Fibroblast of peridontal ligament (primary cell): ENCODE measurements around the gene ADGRD1.

Experiments
- DNase-seq: peaks from one replicate; pipeline ENCODE4 v3.0.0-alpha.2; 2010; ENCODE audit errors: extremely low read depth

Gene ADGRD1

DNA sequence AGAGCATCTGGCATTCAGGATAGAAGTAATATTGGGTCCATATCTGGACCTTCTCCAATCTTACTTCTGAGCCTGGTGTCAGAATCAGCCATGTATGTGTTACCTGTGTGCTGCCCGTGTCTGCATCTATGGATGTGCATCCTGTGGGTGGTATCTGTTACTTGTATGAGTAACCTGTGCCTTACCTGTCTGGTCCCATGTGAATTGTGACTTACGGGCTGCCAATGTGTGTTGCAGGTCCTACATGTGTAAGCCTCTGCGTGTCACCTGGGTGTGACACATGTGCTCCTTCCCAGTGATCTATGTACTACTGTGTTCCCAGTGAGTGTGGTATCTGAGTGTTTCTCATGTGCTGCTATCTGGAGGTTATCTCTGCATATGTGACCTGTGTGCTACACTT is 208.4 kb downstream of the ADGRD1 start:
- DNase-seq, result no peak

DNA sequence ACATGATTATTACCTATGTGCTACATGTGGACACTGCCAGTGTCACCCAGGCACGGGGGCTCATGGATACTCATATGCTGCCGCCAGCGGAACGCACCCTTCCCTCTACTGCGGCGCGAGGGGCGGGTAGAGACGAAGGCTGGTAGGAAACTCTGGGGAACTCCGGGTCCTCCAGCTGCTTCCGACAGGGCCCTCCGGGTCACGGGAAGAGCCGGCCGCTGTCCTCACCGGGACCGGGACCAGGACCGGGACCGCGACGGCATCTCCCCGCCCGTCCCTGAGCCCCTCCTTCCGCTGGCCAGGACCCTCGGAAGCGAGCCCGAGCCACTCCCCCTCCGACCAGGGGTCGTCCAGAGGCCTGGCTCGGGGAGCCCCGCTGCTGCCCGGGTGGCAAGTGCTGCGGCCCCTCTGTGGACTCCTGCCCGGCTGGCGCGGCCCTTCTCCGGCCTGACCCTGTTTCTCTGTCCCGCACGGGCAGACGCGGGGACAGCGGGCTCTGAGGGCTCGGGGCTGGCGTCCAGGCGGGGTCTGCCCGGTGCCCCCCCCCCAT is 209.6 kb downstream of the ADGRD1 start:
- no peak for DNase-seq

DNA sequence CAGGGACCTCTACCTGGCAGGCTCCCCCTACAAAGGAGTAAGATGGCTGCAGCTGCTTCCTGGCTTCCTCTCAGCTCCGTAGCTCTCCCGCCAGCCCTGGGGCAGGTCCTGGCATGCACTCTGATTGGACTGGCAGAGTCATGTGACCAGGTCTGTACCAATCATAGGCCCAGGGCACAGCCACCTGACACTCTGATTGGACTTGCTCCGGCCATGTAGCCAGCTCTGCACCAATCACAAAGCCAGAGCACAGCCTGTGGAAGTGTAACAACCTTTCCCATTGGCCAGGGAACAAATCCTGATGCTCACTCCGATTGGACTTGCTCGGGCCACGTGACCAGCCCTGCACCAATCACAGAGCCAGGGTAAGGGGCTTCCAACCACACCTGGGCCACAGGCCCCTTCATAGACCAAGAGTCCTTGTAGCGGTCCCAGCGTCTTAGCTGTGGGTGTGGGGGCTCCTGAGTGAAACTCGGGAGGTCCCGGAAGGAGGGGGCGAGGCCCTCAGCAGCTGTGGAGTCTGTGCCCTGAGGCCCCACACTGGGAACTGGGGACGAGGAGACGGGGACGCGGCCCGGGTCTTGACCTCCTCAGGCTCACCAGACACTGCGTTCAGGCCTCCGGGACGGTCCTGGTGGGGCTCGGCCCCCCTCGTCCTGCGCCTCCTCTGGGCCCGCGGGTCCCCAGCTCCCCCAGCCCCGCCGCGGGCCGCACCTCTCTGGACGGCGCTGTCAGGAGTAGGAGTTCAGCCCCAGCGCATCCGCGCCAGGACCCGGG is 210.6 kb downstream of the ADGRD1 start:
- no peak for DNase-seq

DNA sequence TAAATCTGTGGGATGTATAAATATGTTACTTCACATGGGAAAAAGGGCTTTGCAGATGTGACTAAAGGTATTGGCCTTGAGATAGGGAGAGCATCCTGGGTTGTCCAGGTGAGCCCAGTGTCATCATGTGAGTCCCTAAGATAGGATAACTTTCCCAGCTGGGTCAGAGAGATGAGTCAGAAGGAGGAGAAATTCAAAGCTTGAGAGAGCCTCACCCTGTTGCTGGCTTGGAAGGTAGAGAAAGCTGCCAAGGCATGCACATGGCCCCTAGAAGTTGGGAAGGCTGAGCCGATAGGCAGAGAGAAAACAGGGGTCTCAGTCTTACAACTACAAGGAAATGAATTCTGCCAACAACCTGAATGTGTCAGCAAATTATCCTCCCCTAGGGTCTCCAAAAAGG is 213.0 kb downstream of the ADGRD1 start:
- DNase-seq, result no peak

DNA sequence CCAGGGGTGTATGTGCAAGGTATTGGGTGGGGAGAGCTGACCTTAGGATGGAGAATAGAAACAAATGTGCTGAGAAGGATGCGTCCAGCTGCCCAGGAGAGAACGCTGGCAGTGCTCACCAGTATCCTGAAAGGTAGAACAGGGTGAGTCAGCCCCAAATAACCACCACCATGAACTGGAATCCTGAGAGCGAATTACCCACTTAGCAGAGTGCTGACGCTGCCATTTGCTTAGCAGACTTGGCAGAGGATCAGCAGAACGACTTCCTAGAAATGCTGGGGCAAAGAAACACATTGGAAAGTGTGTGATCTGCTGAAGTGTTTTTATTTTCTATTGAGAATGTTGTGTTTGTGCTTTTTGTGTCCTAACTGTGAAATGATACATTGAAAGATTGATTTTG is 213.6 kb downstream of the ADGRD1 start:
- DNase-seq, result no peak

DNA sequence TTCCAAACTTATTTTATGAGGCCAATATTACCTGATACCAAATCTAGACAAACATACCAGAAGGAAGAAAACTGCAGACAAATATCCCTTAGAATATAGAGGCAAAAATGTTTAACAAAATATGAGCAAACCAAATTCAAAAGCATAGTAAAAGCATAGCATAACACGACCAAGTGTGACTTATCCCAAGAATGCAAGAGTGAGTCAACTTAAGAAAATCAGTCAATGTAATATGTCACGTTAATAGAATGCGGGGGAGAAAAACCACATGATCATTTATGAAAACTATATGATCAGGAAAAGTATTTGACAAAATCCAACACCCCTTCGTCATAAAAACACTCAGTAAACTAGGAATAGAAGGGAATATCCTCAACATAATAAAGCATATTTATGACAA is 217.3 kb downstream of the ADGRD1 start:
- no peak for DNase-seq

DNA sequence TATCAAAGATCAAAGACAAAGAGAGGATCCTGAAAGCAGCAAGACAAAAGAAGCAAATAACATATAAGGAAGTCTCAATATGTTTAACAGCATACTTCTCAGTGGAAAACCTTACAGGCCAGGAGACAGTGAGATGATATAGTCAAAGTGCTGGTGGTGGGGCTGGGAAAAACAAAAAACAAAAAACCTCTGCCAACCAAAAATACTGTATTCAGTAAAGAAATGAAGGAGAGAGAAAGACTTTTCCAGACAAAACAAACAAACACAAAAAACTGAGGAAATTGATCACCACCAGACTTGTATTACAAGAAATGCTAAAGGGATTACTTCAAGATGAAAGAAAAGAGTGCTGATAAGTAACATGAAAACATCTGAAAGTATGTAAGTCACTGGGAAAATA is 221.2 kb downstream of the ADGRD1 start:
- no peak for DNase-seq

DNA sequence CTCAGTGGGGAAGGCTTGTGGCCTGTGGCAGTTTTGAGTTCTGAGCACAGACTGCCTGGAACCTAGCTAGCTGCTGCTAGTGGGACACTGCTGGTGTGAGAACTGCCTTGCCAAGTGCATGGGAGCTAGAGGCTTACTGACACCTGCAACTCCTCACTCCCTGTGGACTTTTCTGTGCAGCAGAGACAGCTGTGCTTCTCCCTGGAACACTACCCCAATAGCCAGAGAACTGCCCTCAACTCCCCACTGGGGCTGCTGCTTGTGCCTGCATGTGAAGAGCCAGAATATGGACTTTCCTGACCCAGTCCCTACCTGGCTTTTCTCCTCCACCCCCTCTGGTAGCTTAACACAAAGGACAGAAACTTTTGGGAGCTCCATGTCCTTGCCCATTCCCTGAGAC is 222.6 kb downstream of the ADGRD1 start:
- no peak for DNase-seq

DNA sequence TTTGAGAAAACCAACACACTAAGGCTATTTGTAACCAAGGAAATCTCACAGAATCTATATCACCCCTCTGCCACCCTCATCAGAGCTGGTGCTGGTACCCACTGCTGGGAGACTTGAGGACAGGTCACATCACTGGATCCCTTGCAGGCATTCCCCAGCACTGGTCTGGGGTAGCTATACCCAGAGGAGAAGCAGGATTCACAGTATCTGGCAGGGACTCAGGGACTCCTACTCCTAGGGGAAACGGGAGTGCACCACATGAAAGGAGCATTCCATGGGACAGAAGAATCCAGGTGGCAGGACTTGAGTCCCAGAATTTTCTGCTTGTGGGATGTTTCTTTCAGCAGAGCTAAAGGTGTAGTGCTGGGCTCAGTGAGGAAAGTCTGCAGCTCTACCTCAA is 223.2 kb downstream of the ADGRD1 start:
- no peak for DNase-seq

DNA sequence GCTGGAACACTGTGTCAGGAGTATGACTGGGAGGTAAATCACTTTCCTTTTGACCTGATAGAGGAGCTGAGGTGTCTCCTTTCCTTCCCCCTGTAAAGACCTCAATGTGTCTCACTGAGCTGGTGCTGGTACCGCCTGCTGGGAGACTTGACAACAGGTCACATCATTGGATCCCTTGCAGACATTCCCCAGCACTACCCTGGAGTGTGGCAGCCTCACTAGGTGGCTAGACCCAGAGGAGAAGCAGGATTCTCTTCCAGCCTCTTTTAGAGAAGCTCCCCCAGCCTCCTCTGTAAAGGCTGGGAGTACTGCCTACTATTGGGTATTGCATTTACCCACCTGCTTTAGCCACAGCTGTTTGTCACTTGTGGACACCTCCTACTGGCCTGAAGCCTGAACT is 223.9 kb downstream of the ADGRD1 start:
- no peak for DNase-seq

DNA sequence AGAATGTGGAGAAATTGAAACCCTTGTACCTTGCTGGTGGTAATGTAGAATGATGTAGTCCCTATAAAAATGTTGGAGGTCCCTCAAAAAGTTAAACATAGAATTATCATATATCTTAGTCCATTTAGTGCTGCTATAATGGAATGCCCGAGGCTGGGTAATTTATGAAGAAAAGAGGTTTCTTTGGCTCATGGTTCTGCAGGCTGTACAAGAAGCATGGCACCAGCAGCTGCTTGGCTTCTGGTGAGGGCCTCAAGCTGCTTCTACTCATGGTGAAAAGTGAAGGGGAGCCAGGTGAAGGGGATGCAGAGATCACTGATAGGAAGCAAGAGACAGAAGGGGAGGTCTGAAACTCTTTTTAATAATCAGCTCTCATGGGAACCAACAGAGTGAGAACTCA is 233.9 kb downstream of the ADGRD1 start:
- DNase-seq, result no peak

DNA sequence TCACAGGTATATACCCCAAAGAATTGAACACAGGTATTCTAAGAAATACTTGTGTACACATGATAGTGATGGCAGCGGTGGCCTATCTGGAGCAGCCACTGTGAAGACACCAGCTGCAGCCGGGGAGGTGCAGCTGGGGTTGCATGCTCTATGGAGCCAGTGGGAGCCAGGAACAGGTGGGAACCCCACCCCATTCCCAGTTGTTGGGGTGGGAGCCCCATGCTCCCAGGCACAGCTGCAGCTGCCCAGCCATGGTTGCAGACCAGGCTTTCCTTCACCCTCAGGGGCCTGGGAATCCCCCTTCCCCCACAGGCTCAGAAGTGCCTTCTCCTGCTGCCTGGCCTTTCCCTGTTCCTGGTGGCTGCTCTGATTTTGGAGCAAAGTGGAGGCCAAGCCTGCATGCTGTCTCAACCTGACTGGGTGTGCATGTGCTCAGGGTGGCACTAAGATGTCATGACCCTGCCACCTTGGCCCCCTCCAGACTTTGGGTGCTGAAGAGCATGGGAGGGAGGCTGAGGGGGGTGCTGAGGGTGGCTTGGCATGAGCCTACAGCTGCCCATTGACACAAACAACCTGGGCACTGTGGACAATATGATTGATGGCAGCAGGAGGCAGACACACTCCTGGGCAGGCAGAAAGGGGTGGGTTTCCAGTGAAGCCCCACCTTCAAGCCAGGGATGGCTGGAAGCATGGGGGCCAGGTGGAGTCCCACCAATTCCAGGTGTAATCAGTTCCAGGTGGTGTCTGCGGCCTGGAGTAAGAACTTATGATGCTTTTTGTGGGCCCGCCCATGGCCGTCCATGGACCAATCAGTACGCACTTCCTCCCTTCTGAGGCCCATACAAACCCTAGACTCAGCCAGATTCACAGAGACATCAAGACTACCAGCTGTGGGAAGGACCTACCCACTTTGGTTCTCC is 234.7 kb downstream of the ADGRD1 start:
- DNase-seq, result no peak

DNA sequence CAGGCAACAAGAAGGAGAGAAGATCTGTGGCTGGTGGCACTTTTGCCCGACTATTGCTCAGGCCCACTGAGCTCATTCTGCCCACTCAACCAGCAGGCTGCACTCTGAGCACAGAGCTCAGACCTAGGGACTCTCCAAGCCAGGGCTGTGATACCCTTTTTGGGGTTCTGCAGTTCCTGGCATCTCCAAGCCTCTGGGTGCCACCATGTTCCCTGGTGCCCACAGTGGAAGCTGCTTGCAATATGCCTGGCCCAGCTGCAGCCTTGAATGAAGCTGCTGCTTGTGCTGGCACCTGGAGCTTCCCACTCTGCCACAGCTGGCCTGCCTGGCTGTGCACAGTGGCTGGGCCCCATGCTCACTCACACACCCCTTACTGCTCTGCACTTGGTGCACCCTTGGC is 236.1 kb downstream of the ADGRD1 start:
- DNase-seq, result no peak

DNA sequence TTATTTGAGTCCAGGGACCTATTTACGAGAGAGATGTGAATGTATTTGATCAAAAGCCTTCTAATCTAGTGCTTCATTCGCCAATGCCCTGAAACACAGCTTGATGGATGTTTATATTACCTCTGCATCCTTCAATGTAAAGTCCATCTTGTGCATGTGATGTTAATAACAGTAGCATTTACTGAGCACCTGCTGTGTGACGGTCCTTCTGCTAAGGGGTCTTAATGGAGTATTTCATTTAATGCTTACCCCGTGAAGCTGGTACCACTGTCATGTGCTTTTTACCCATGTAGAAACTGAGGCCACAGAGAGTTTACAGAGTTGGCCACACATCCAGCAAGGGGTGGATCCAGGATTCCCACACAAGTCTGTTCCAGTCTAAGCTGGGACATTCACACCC is 237.3 kb downstream of the ADGRD1 start:
- DNase-seq, result no peak
